Testis (tissue), 3 donors: Measurements from ENCODE around the gene PPFIBP2. TPM values are rescaled to one million over a fixed set of nuclear protein-coding genes. Genes with fewer than 3 reads are reported as not detected.

ENCODE experiments used
- DNase-seq: peaks from one replicate; pipeline ENCODE4 v3.0.0-alpha.2; 2019
- H3K27ac ChIP-seq, 2 donors: fragments of 200-600 bp; sonication (generic); one replicate each; pipeline ENCODE4 v1.5.1; 2019
- H3K27me3 ChIP-seq: fragments of 200-600 bp; sonication (generic); one replicate; pipeline ENCODE4 v1.5.1; 2019
- H3K36me3 ChIP-seq: fragments of 200-600 bp; sonication (generic); one replicate; pipeline ENCODE4 v1.5.1; 2017; ENCODE audit warnings: low read depth; ENCODE audit errors: missing control alignments
- H3K4me1 ChIP-seq: fragments of 200-600 bp; sonication (generic); one replicate; pipeline ENCODE4 v1.5.1; 2019
- H3K4me3 ChIP-seq, 2 donors: fragments of 200-600 bp; sonication (generic); one replicate each; pipeline ENCODE4 v1.5.1; 2017 to 2019
- H3K9me3 ChIP-seq: fragments of 200-600 bp; sonication (generic); one replicate; pipeline ENCODE4 v1.5.1; 2017
- CTCF ChIP-seq, 3 experiments: fragments of 450-650 bp in 2 of 3; fragments of 200-600 bp in 1 of 3; sonication (generic) in 1 of 3; IDR thresholded peaks; one replicate each; pipeline ENCODE4 v1.5.1; 2016 to 2019; ENCODE audit warnings: antibody characterized with exemption in 3 of 3, mild to moderate bottlenecking in 2 of 3, moderate library complexity in 1 of 3
- POLR2A ChIP-seq: fragments of 450-650 bp; IDR thresholded peaks from one replicate; pipeline ENCODE4 v1.6.1; 2017; ENCODE audit warnings: antibody characterized with exemption, mild to moderate bottlenecking, moderate library complexity
- WGBS, 2 donors: methylation state at CpG; one replicate each; pipeline ENCODE4 v1.1.5; 2018; 5-methylcytosine and 5-hydroxymethylcytosine counted together
- intact Hi-C: fragments of 100-400 bp; cut with DNase I; formaldehyde crosslinking; loops from one replicate; pipeline ENCODE4 v1.15.1; 2023; ENCODE audit warnings: low total_unique reads
- polyA plus RNA-seq: library from polyadenylated mRNA; stranded (reverse); fragments of 350-450 nt; fragmentation: Illumina TruSeq; extraction: RNeasy Lipid Tissue Mini Kit (QIAGEN cat#74804); gene quantifications from one replicate; pipeline ENCODE4 v1.2.3, GENCODE V29; 2014; ENCODE audit warnings: low read depth, low replicate concordance; ENCODE audit not compliant: insufficient read depth
- total RNA-seq, 2 donors: library from RNA; depleted of rRNA; stranded (reverse); fragments of >200 nt; gene quantifications; one replicate each; pipeline ENCODE4 v1.2.3, GENCODE V29; 2016

PPFIBP2 gene
- total and polyA plus RNA-seq, 3 donors from 2014 or later = 70.5 to 105 (median 104) TPM

GRCh38 chr11:7493670-7494069, 20.1 kb upstream of the PPFIBP2 start:
- WGBS, 2 donors = 94 to 95% methylated on average over 2 of the region's 2 CpGs
- Histone ChIP-seq H3K27me3 (no peaks in the 10 kb centered on the region), H3K27ac (no peak overlapping the region), H3K4me3 (no peak overlapping the region), H3K4me1 (peaks cover 3% of the 10 kb centered on the region), H3K9me3 (no peaks in the 10 kb centered on the region), H3K36me3 (no peaks in the 10 kb centered on the region)
- TF ChIP-seq CTCF (IDR thresholded peaks at IDR 0.05) (no peak), POLR2A (no peak)
- DNase-seq = no peak
- intact Hi-C loops = no loop called here

GRCh38 chr11:7494086-7494745, 19.6 kb upstream of the PPFIBP2 start:
- TF ChIP-seq POLR2A = no peak
- no peak for TF ChIP-seq CTCF (IDR thresholded peaks at IDR 0.05)
- H3K36me3 ChIP-seq = no peaks in the 10 kb centered on the region
- H3K27ac ChIP-seq = no peak overlapping the region
- no peaks in the 10 kb centered on the region for H3K27me3 ChIP-seq
- no peak overlapping the region for H3K4me3 ChIP-seq
- peaks cover 3% of the 10 kb centered on the region for H3K4me1 ChIP-seq
- 70 to 82% methylated on average over 5 of the region's 5 CpGs for WGBS, 2 donors
- DNase-seq = no peak
- intact Hi-C loops = no loop called here
- no peaks in the 10 kb centered on the region for H3K9me3 ChIP-seq

- no peak for DNase-seq
- Histone ChIP-seq H3K36me3 (no peaks in the 10 kb centered on the region), H3K4me1 (peaks cover 3% of the 10 kb centered on the region), H3K9me3 (no peaks in the 10 kb centered on the region), H3K27ac (peak overlapping the region in 1 of 2 donors; percentile 7), H3K4me3 (no peak overlapping the region), H3K27me3 (no peaks in the 10 kb centered on the region)
- intact Hi-C loops = no loop called here
- WGBS, 2 donors = 65% methylated on average over 4 of the region's 4 CpGs
- TF ChIP-seq CTCF (IDR thresholded peaks at IDR 0.05) (no peak), POLR2A (no peak)
These were observed 17.8 kb upstream of the PPFIBP2 start for GRCh38 chr11:7495882-7496551.

- no peaks in the 10 kb centered on the region for H3K27me3 ChIP-seq
- no peak overlapping the region for H3K27ac ChIP-seq
- H3K4me1 ChIP-seq = no peaks in the 10 kb centered on the region
- H3K9me3 ChIP-seq = no peaks in the 10 kb centered on the region
- intact Hi-C loops = no loop called here
- no peak for DNase-seq
- H3K36me3 ChIP-seq = no peaks in the 10 kb centered on the region
- TF ChIP-seq CTCF (IDR thresholded peaks at IDR 0.05) (no peak), POLR2A (no peak)
- WGBS, 2 donors = 83 to 93% methylated on average over 4 of the region's 4 CpGs
- no peak overlapping the region for H3K4me3 ChIP-seq
These were observed 15.6 kb upstream of the PPFIBP2 start for GRCh38 chr11:7498193-7498592.

- H3K4me3 ChIP-seq = no peak overlapping the region
- no peak for DNase-seq
- H3K27me3 ChIP-seq = no peaks in the 10 kb centered on the region
- no peaks in the 10 kb centered on the region for H3K4me1 ChIP-seq
- no peaks in the 10 kb centered on the region for H3K36me3 ChIP-seq
- H3K9me3 ChIP-seq = no peaks in the 10 kb centered on the region
- H3K27ac ChIP-seq = no peak overlapping the region
- TF ChIP-seq CTCF (IDR thresholded peaks at IDR 0.05) (no peak), POLR2A (no peak)
- intact Hi-C loops = no loop called here
- WGBS, 2 donors = 98 to 100% methylated on average over 1 of the region's 1 CpG
These were observed 14.7 kb upstream of the PPFIBP2 start for GRCh38 chr11:7499081-7499480.
